IPS DF 6.9 (cell line): ENCODE measurements around the gene IRS2.

Experiments used
- DNase-seq: peaks from one replicate; pipeline ENCODE4 v3.0.0-alpha.2; 2013; ENCODE audit warnings: low read depth, low spot score
- H3K27ac ChIP-seq: one replicate; pipeline ENCODE4 v1.5.1; 2013; ENCODE audit warnings: low read length, control low read depth
- H3K27me3 ChIP-seq: 2 replicates; pipeline ENCODE4 v1.6.1; 2013; ENCODE audit warnings: mild to moderate bottlenecking, low read length; ENCODE audit not compliant: control insufficient read depth, insufficient read depth
- H3K36me3 ChIP-seq: 2 replicates; pipeline ENCODE4 v1.6.1; 2013; ENCODE audit warnings: low read length; ENCODE audit not compliant: control insufficient read depth, insufficient read depth
- H3K4me1 ChIP-seq: 2 replicates; pipeline ENCODE4 v1.6.1; 2013; ENCODE audit warnings: low read length; ENCODE audit not compliant: control insufficient read depth, insufficient read depth
- H3K4me3 ChIP-seq: 2 replicates; pipeline ENCODE4 v1.5.1; 2013; ENCODE audit warnings: mild to moderate bottlenecking, low read length
- H3K9me3 ChIP-seq: 2 replicates; pipeline ENCODE4 v1.6.1; 2013; ENCODE audit warnings: low read length, inconsistent platforms; ENCODE audit not compliant: control insufficient read depth, insufficient read depth
- WGBS: extraction: QIAGEN DNeasy Blood & Tissue Kit; methylation state at CpG from one replicate; pipeline ENCODE4 v1.1.7; 2013; ENCODE audit warnings: mixed read lengths, missing lambda C conversion rate; ENCODE audit not compliant: insufficient read length, insufficient coverage; 5-methylcytosine and 5-hydroxymethylcytosine counted together

Gene IRS2

GRCh38 chr13:109756778-109757177 lies 29.6 kb downstream of the IRS2 start:
- Histone ChIP-seq H3K4me1 (no peaks in the 10 kb centered on the region; the same call in 1 of the 2 replicates), H3K27me3 (no peaks in the 10 kb centered on the region), H3K36me3 (no peaks in the 10 kb centered on the region; the same call in 1 of the 2 replicates), H3K9me3 (no peaks in the 10 kb centered on the region), H3K4me3 (no peak overlapping the region), H3K27ac (no peak overlapping the region)
- WGBS, result no CpG with 5 or more reads among the region's 5 CpGs
- no peak for DNase-seq

GRCh38 chr13:109755997-109756396 lies 30.4 kb downstream of the IRS2 start:
- H3K4me3 ChIP-seq, result no peak overlapping the region
- no peak overlapping the region for H3K27ac ChIP-seq
- H3K36me3 ChIP-seq, result no peaks in the 10 kb centered on the region; the same call in 1 of the 2 replicates
- WGBS, result no CpG with 5 or more reads among the region's 4 CpGs
- no peaks in the 10 kb centered on the region for H3K9me3 ChIP-seq
- DNase-seq, result no peak
- H3K4me1 ChIP-seq, result no peaks in the 10 kb centered on the region; the same call in 1 of the 2 replicates
- H3K27me3 ChIP-seq, result no peaks in the 10 kb centered on the region

GRCh38 chr13:109755551-109755950 lies 30.8 kb downstream of the IRS2 start:
- Histone ChIP-seq H3K9me3 (no peaks in the 10 kb centered on the region), H3K4me1 (no peaks in the 10 kb centered on the region), H3K27me3 (no peaks in the 10 kb centered on the region), H3K36me3 (no peaks in the 10 kb centered on the region; the same call in 1 of the 2 replicates), H3K4me3 (no peak overlapping the region), H3K27ac (no peak overlapping the region)
- DNase-seq, result no peak
- WGBS, result no CpG with 5 or more reads among the region's 13 CpGs

- no peaks in the 10 kb centered on the region for H3K9me3 ChIP-seq
- DNase-seq, result no peak
- no peak overlapping the region for H3K4me3 ChIP-seq
- H3K27me3 ChIP-seq, result no peaks in the 10 kb centered on the region
- H3K27ac ChIP-seq, result no peak overlapping the region
- H3K4me1 ChIP-seq, result no peaks in the 10 kb centered on the region
- no peaks in the 10 kb centered on the region; the same call in 1 of the 2 replicates for H3K36me3 ChIP-seq
- WGBS, result no CpG with 5 or more reads among the region's 4 CpGs
Observed at GRCh38 chr13:109751477-109751876, 34.9 kb downstream of the IRS2 start.

DNA sequence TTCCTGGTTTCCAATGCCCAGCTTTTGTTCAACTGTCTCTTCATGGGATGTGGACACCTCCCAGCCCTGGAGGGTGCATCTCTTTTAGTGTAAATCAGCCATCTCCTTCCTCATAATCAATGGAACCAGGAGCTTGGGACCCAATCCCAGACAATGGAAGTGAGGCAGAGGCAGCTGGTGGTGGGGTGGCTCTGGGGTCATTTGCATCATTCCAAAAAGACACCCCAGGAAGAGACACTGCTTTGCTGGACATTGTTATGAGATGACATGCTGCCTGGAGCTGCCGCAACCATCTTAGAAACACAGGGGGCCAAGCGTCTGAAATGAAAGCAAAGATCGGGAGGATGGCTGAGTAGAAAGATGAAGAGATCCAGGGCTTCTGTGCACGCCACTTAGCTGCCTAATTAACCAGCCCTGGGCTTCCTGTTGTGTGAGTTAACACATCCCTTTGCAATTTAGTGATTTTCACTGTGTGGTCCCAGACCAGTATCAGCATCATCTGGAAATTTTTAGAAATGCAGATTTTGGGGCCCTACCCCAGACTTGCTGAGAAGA lies 36.1 kb downstream of the IRS2 start:
- Histone ChIP-seq H3K27ac (no peak overlapping the region), H3K9me3 (no peaks in the 10 kb centered on the region), H3K36me3 (no peaks in the 10 kb centered on the region), H3K4me1 (no peaks in the 10 kb centered on the region), H3K4me3 (no peak overlapping the region), H3K27me3 (no peaks in the 10 kb centered on the region)
- no peak for DNase-seq
- WGBS, result no CpG with 5 or more reads among the region's 4 CpGs

- Histone ChIP-seq H3K4me1 (no peaks in the 10 kb centered on the region), H3K27ac (no peak overlapping the region), H3K9me3 (no peaks in the 10 kb centered on the region), H3K27me3 (no peaks in the 10 kb centered on the region), H3K4me3 (no peak overlapping the region), H3K36me3 (no peaks in the 10 kb centered on the region)
- no peak for DNase-seq
- no CpG with 5 or more reads among the region's 5 CpGs for WGBS
Observed at GRCh38 chr13:109749365-109749764, 37.0 kb downstream of the IRS2 start.

- Histone ChIP-seq H3K4me3 (no peak overlapping the region), H3K36me3 (no peaks in the 10 kb centered on the region), H3K9me3 (no peaks in the 10 kb centered on the region), H3K4me1 (peaks cover 2% of the 10 kb centered on the region; the same call in 1 of the 2 replicates), H3K27me3 (no peaks in the 10 kb centered on the region), H3K27ac (no peak overlapping the region)
- no CpG with 5 or more reads among the region's 2 CpGs for WGBS
- no peak for DNase-seq
Observed at GRCh38 chr13:109748677-109749076, 37.7 kb downstream of the IRS2 start.

DNA sequence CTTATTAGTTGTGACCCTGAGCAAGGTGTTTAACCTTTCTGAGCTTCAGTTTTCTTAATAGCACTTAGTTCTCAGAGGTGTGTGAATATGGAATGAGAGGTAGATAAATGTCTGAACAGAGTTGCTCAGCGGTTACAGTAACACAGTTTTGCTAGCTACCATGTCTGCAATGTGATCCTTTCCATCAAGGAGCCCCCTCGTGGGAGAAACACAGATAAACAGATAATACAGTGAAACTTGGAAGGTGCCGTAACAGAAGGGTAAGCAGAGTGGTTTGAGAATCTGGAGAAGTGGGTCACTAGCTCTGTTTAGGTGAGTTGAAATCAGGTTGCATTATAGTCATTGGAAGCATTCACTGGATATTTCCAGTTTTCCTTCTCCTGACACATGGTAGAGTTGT lies 38.9 kb downstream of the IRS2 start:
- Histone ChIP-seq H3K4me1 (peaks cover 2% of the 10 kb centered on the region; the same call in 1 of the 2 replicates), H3K27me3 (no peaks in the 10 kb centered on the region), H3K36me3 (no peaks in the 10 kb centered on the region), H3K27ac (no peak overlapping the region), H3K4me3 (no peak overlapping the region), H3K9me3 (no peaks in the 10 kb centered on the region)
- no peak for DNase-seq
- no CpG with 5 or more reads among the region's 3 CpGs for WGBS

DNA sequence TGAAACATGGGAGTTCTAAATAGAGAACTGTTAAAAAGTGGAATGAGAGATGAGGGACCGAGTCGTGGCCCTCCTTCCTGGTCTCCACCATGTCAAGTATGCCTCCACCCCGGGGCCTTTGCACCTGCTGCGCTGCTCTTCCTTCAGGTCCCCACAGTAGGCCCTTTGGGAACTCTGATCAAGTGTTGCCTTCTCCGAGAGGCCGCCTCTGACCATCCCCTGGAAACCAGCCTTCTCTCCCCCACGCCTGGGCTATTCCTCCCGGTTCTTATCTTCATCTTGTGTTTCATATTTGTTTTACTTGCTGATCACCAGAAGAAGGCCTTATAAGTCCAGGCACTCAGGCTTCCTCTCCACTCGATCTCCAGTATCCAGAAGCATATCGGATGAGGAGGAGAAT lies 40.0 kb downstream of the IRS2 start:
- DNase-seq, result no peak
- Histone ChIP-seq H3K4me3 (no peak overlapping the region), H3K27me3 (no peaks in the 10 kb centered on the region)

GRCh38 chr13:109745702-109746101 lies 40.7 kb downstream of the IRS2 start:
- Histone ChIP-seq H3K36me3 (no peaks in the 10 kb centered on the region), H3K27me3 (no peaks in the 10 kb centered on the region), H3K27ac (no peak overlapping the region), H3K9me3 (no peaks in the 10 kb centered on the region), H3K4me1 (peaks cover 2% of the 10 kb centered on the region; the same call in 1 of the 2 replicates), H3K4me3 (no peak overlapping the region)
- no CpG with 5 or more reads among the region's 15 CpGs for WGBS
- DNase-seq, result no peak

More for the DNA sequence above, 40.0 kb downstream of the IRS2 start:
- no peak overlapping the region for H3K27ac ChIP-seq
- H3K4me1 ChIP-seq, result peaks cover 2% of the 10 kb centered on the region; the same call in 1 of the 2 replicates
- no peaks in the 10 kb centered on the region for H3K36me3 ChIP-seq
- no peaks in the 10 kb centered on the region for H3K9me3 ChIP-seq
- WGBS, result no CpG with 5 or more reads among the region's 10 CpGs

- Histone ChIP-seq H3K9me3 (no peaks in the 10 kb centered on the region), H3K4me3 (no peak overlapping the region), H3K27ac (no peak overlapping the region), H3K27me3 (no peaks in the 10 kb centered on the region), H3K4me1 (peaks cover 2% of the 10 kb centered on the region; the same call in 1 of the 2 replicates), H3K36me3 (no peaks in the 10 kb centered on the region)
- no CpG with 5 or more reads among the region's 19 CpGs for WGBS
- no peak for DNase-seq
Observed at GRCh38 chr13:109745060-109745459, 41.3 kb downstream of the IRS2 start.
